Choroid plexus epithelial cell (primary cell): ENCODE data around the gene KLHDC10.
A peak's percentile ranks its signal among the peaks of the same experiment; 100 is the strongest.
"Not testable (repeated sequence)": the region's sequence is repeated elsewhere in the genome, so short reads cannot be mapped to it uniquely, and the experiment has no call there.

Experiments used
- DNase-seq: peaks from one replicate; pipeline ENCODE4 v3.0.0-alpha.2; 2010; ENCODE audit warnings: low read depth
- H3K4me3 ChIP-seq: 2 replicates; pipeline ENCODE4 v1.5.1; 2011; ENCODE audit warnings: low read depth, mild to moderate bottlenecking, control low read depth, low read length, moderate library complexity
- CTCF ChIP-seq: conservative IDR thresholded peaks from 2 replicates; pipeline ENCODE4 v1.5.1; 2011; ENCODE audit warnings: low read depth, mild to moderate bottlenecking, control low read depth, inconsistent platforms, low read length, moderate library complexity

KLHDC10 gene

GRCh38 chr7:130174237-130174959 is 104.1 kb downstream of the KLHDC10 start:
- H3K4me3 ChIP-seq, result no peak overlapping the region

GRCh38 chr7:130178251-130178650 is 107.9 kb downstream of the KLHDC10 start:
- DNase-seq, result no peak
- no peak overlapping the region for H3K4me3 ChIP-seq
- no peak for TF ChIP-seq CTCF

More at GRCh38 chr7:130174237-130174959, 104.1 kb downstream of the KLHDC10 start:
- no peak for DNase-seq
- no peak for TF ChIP-seq CTCF

GRCh38 chr7:130179631-130180030 is 109.3 kb downstream of the KLHDC10 start:
- no peak for DNase-seq
- TF ChIP-seq CTCF, result no peak
- no peak overlapping the region for H3K4me3 ChIP-seq

- TF ChIP-seq CTCF, result no peak
These were observed 110.4 kb downstream of the KLHDC10 start for GRCh38 chr7:130180571-130181262.

GRCh38 chr7:130181263-130181605 is 110.9 kb downstream of the KLHDC10 start:
- no peak overlapping the region for H3K4me3 ChIP-seq
- TF ChIP-seq CTCF, result no peak
- no peak for DNase-seq

More at GRCh38 chr7:130180571-130181262, 110.4 kb downstream of the KLHDC10 start:
- peak; percentile 19 for DNase-seq
- no peak overlapping the region for H3K4me3 ChIP-seq

- TF ChIP-seq CTCF, result no peak
- no peak for DNase-seq
- H3K4me3 ChIP-seq, result no peak overlapping the region
These were observed 112.7 kb downstream of the KLHDC10 start for GRCh38 chr7:130182990-130183389.

- H3K4me3 ChIP-seq, DNase-seq: not testable (repeated sequence)
These were observed 114.0 kb downstream of the KLHDC10 start for GRCh38 chr7:130184349-130184748.
